Prostate gland (tissue), 2 donors: ENCODE data around the gene TECR. TPM values are rescaled to one million over a fixed set of nuclear protein-coding genes. Genes with fewer than 3 reads are reported as not detected.

ENCODE experiments used
- DNase-seq: peaks from one replicate; pipeline ENCODE4 v3.0.0-alpha.2; 2019; ENCODE audit warnings: low spot score
- H3K27ac ChIP-seq, 2 donors: fragments of 200-600 bp; sonication (generic); 2 replicates each; pipeline ENCODE4 v1.5.1; 2017 to 2019
- H3K27me3 ChIP-seq: fragments of 200-600 bp; sonication (generic); replicated peaks from 2 replicates; pipeline ENCODE4 v1.5.1; 2019; ENCODE audit not compliant: insufficient read depth
- H3K36me3 ChIP-seq, 2 donors: fragments of 200-600 bp; sonication (generic); 1 replicate in 1 of 2; 2 replicates in 1 of 2; pipeline versions ENCODE4 v1.5.1 to v1.8.1; 2017 to 2019
- H3K4me1 ChIP-seq: fragments of 200-600 bp; sonication (generic); replicated peaks from 2 replicates; pipeline ENCODE4 v1.5.1; 2019
- H3K4me3 ChIP-seq, 2 donors: fragments of 200-600 bp; sonication (generic); 2 replicates each; pipeline ENCODE4 v1.5.1; 2017 to 2019
- H3K9me3 ChIP-seq: fragments of 200-600 bp; sonication (generic); 2 replicates; pipeline ENCODE4 v1.5.1; 2017
- POLR2A ChIP-seq: fragments of 450-650 bp; IDR thresholded peaks from one replicate; pipeline ENCODE4 v1.6.1; 2016; ENCODE audit warnings: antibody characterized with exemption, mild to moderate bottlenecking
- POLR2AphosphoS5 ChIP-seq: sonication (generic); formaldehyde crosslinking; IDR thresholded peaks from one replicate; pipeline ENCODE4 v1.6.1; 2017; ENCODE audit warnings: antibody characterized with exemption
- WGBS: methylation state at CpG from one replicate; pipeline ENCODE4 v1.1.5; 2018; 5-methylcytosine and 5-hydroxymethylcytosine counted together
- intact Hi-C: fragments of 100-400 bp; cut with DNase I; formaldehyde crosslinking; loops from one replicate; pipeline ENCODE4 v1.14.2; 2022
- total RNA-seq, 2 donors: library from RNA; depleted of rRNA; stranded (reverse); fragments of >200 nt; gene quantifications; one replicate each; pipeline ENCODE4 v1.1.0, GENCODE V29; 2016
- TF ChIP-seq, protein P1 (sequence below), 4 experiments: fragments of 200-600 bp in 2 of 4; fragments of 450-650 bp in 2 of 4; sonication (generic) in 2 of 4; IDR thresholded peaks; 1 replicate in 3 of 4; 2 replicates in 1 of 4; pipeline ENCODE4 v1.5.1; 2016 to 2019; ENCODE audit warnings: antibody characterized with exemption in 4 of 4, mild to moderate bottlenecking in 2 of 4, moderate library complexity in 2 of 4

The TECR gene
- total RNA-seq, 2 donors from 2014 or later = 137 to 154 TPM

GRCh38 chr19:14553042-14553938 is 23.9 kb downstream of the TECR start:
- Histone ChIP-seq H3K4me3 (no peak overlapping the region), H3K36me3 (no peaks in the 10 kb centered on the region), H3K9me3 (no peaks in the 10 kb centered on the region), H3K27ac (peak overlapping the region; percentile 77 to 80), H3K27me3 (no peaks in the 10 kb centered on the region), H3K4me1 (peaks cover 37% of the 10 kb centered on the region)
- intact Hi-C loops = no loop called here
- DNase-seq = no peak
- TF ChIP-seq POLR2A (no peak), POLR2AphosphoS5 (no peak)
- TF ChIP-seq, protein P1, sequence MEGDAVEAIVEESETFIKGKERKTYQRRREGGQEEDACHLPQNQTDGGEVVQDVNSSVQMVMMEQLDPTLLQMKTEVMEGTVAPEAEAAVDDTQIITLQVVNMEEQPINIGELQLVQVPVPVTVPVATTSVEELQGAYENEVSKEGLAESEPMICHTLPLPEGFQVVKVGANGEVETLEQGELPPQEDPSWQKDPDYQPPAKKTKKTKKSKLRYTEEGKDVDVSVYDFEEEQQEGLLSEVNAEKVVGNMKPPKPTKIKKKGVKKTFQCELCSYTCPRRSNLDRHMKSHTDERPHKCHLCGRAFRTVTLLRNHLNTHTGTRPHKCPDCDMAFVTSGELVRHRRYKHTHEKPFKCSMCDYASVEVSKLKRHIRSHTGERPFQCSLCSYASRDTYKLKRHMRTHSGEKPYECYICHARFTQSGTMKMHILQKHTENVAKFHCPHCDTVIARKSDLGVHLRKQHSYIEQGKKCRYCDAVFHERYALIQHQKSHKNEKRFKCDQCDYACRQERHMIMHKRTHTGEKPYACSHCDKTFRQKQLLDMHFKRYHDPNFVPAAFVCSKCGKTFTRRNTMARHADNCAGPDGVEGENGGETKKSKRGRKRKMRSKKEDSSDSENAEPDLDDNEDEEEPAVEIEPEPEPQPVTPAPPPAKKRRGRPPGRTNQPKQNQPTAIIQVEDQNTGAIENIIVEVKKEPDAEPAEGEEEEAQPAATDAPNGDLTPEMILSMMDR (IDR thresholded peaks at IDR 0.05) = no peak
- 79% methylated on average over 32 of the region's 35 CpGs for WGBS

DNA sequence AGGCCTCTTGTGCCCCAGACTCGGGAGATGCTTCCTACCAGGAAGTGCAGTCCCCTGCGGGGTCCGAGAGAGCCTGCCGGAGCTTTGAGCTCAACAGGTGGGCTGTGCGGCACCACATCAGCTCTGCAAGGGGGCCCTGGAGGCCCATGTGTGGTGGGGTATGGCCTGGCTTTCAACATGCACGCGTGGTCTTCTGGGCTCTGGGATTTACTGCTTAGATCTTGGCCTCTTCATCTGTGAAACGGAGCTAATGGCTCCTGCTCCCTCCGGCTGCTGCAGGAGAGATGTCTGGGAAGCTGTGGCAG is 24.5 kb downstream of the TECR start:
- H3K4me3 ChIP-seq = no peak overlapping the region
- intact Hi-C loops = no loop called here

GRCh38 chr19:14554382-14554812 is 25.0 kb downstream of the TECR start:
- no peaks in the 10 kb centered on the region for H3K27me3 ChIP-seq
- WGBS = 34% methylated on average over 6 of the region's 6 CpGs
- intact Hi-C loops = no loop called here
- H3K27ac ChIP-seq = peak overlapping the region; percentile 77 to 80
- no peaks in the 10 kb centered on the region for H3K36me3 ChIP-seq
- TF ChIP-seq POLR2A (no peak), POLR2AphosphoS5 (peak; percentile 78)
- TF ChIP-seq, protein P1 (IDR thresholded peaks at IDR 0.05) = peak in 2 of 4 experiments; percentile 40 to 51
- H3K4me1 ChIP-seq = peaks cover 37% of the 10 kb centered on the region
- peak; percentile 73 for DNase-seq
- no peaks in the 10 kb centered on the region for H3K9me3 ChIP-seq
- H3K4me3 ChIP-seq = no peak overlapping the region

More for the DNA sequence above, 24.5 kb downstream of the TECR start:
- TF ChIP-seq, protein P1 (IDR thresholded peaks at IDR 0.05) = no peak
- TF ChIP-seq POLR2AphosphoS5 (no peak), POLR2A (no peak)
- Histone ChIP-seq H3K36me3 (no peaks in the 10 kb centered on the region), H3K4me1 (peaks cover 37% of the 10 kb centered on the region), H3K9me3 (no peaks in the 10 kb centered on the region), H3K27ac (peak overlapping the region; percentile 77 to 80), H3K27me3 (no peaks in the 10 kb centered on the region)
- no peak for DNase-seq
- WGBS = 78% methylated on average over 9 of the region's 9 CpGs

DNA sequence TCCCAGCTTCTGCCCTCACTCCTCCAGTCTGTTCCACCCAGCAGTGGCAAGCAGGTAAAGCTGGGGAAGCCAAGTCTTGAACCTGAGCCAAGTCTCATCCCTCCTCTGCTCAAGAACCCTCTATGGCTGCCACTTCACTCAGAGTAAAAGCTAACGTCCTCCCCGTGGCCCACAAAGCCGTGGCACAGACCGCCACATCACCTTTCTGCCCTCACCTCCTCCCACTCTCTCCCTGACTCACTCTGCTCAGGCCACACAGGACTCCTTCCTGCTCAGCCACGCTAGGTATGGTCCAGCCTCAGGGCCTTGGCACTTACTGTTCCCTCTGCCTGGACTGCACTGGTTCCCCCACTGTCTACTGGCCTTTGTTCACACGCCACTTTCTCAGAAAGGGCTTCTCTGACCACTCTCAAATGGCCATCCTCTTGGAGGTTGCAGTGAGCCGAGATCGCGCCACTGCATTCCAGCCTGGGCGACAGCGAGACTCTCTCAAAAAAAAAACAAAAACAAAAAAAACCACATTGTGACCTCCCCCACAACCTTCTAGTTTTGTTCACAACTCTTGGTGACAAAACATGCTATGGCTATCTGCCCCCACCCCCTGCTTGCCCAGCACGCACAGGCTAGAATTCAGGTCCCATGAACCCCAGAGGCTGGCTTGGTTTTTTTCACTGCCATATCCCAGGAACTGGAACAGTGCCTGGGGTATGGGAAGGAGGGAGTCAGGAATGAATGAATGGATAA is 26.7 kb downstream of the TECR start:
- no peaks in the 10 kb centered on the region for H3K36me3 ChIP-seq
- peaks cover 22% of the 10 kb centered on the region for H3K4me1 ChIP-seq
- no peak for DNase-seq
- no peaks in the 10 kb centered on the region for H3K27me3 ChIP-seq
- WGBS = 75% methylated on average over 12 of the region's 12 CpGs
- intact Hi-C loops = no loop called here
- TF ChIP-seq POLR2AphosphoS5 (no peak), POLR2A (no peak)
- TF ChIP-seq, protein P1 (IDR thresholded peaks at IDR 0.05) = no peak
- H3K9me3 ChIP-seq = no peaks in the 10 kb centered on the region
- H3K4me3 ChIP-seq = no peak overlapping the region
- no peak overlapping the region for H3K27ac ChIP-seq
